Stimulated activated naive CD4-positive, alpha-beta T cell treated with Interleukin-2 at 50 U/mL for 16 hours (primary cell): ENCODE data around the gene MAPK4.
"Not testable (repeated sequence)": the region's sequence is repeated elsewhere in the genome, so short reads cannot be mapped to it uniquely, and the experiment has no call there.

Experiments used
- DNase-seq: peaks from one replicate; lab custom pipeline; 2025; lab: John Stamatoyannopoulos, UW

Gene MAPK4

GRCh38 chr18:50687491-50687890 is 127.6 kb downstream of the MAPK4 start:
- DNase-seq: no peak

GRCh38 chr18:50689578-50689977 is 129.7 kb downstream of the MAPK4 start:
- no peak for DNase-seq

GRCh38 chr18:50694147-50694546 is 134.3 kb downstream of the MAPK4 start:
- no peak for DNase-seq

- DNase-seq: no peak
Observed at GRCh38 chr18:50695431-50696176, 135.7 kb downstream of the MAPK4 start.

- no peak for DNase-seq
Observed at GRCh38 chr18:50696436-50696835, 136.5 kb downstream of the MAPK4 start.

GRCh38 chr18:50696929-50697328 is 137.0 kb downstream of the MAPK4 start:
- DNase-seq: no peak

- no peak for DNase-seq
Observed at GRCh38 chr18:50697509-50697908, 137.6 kb downstream of the MAPK4 start.

GRCh38 chr18:50700245-50701165 is 140.6 kb downstream of the MAPK4 start:
- DNase-seq: no peak

- DNase-seq: no peak
Observed at GRCh38 chr18:50704357-50704940, 144.6 kb downstream of the MAPK4 start.

GRCh38 chr18:50706199-50706598 is 146.3 kb downstream of the MAPK4 start:
- no peak for DNase-seq

- no peak for DNase-seq
Observed at GRCh38 chr18:50706651-50707050, 146.8 kb downstream of the MAPK4 start.

GRCh38 chr18:50707297-50707696 is 147.4 kb downstream of the MAPK4 start:
- DNase-seq: not testable (repeated sequence)

GRCh38 chr18:50707855-50708469 is 148.1 kb downstream of the MAPK4 start:
- DNase-seq: no peak

- DNase-seq: no peak
Observed at GRCh38 chr18:50709193-50709592, 149.3 kb downstream of the MAPK4 start.

GRCh38 chr18:50711386-50711785 is 151.5 kb downstream of the MAPK4 start:
- no peak for DNase-seq

GRCh38 chr18:50715919-50716318 is 156.0 kb downstream of the MAPK4 start:
- no peak for DNase-seq

- no peak for DNase-seq
Observed at GRCh38 chr18:50716902-50717301, 157.0 kb downstream of the MAPK4 start.

- DNase-seq: no peak
Observed at GRCh38 chr18:50717563-50717962, 157.7 kb downstream of the MAPK4 start.

- no peak for DNase-seq
Observed at GRCh38 chr18:50719471-50720324, 159.8 kb downstream of the MAPK4 start.

- DNase-seq: no peak
Observed at GRCh38 chr18:50720325-50720674, 160.4 kb downstream of the MAPK4 start.

- no peak for DNase-seq
Observed at GRCh38 chr18:50721006-50721405, 161.1 kb downstream of the MAPK4 start.
